ENCODE measurements around the gene ABCA1. TPM values are rescaled to one million over a fixed set of nuclear protein-coding genes. Genes with fewer than 3 reads are reported as not detected.

The ABCA1 gene
- total RNA-seq, 1 experiment from 2014 or later: 0.76 TPM

DNA sequence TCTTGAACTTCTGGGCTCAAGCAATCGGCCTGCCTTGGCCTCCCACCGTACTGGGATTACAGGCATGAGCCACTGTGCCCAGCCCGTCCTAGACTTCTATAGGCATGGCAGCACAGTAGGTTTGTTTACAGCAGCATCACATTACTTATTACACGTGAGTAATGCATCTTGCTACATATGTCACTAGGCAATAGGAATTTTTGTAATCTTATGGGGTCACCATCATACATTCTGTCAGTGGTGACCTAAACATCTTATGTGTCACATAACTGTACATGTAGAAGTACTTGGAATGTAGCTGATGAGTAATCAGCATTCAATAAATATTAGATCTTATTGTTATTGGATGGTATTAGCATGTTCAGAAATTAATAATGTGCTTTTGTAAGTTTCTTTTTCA is 22.9 kb upstream of the ABCA1 start:
- CTCF ChIA-PET: no interaction called here
- Mint-ChIP-seq H3K27me3 (ENCODE audit: unreplicated experiment) (no peaks in the 10 kb centered on the region), H3K4me3 (ENCODE audit: low read depth, unreplicated experiment) (no peak overlapping the region), H3K36me3 (ENCODE audit: insufficient read depth, unreplicated experiment) (no peaks in the 10 kb centered on the region), H3K4me1 (ENCODE audit: low read depth, unreplicated experiment) (no peaks in the 10 kb centered on the region), H3K27ac (ENCODE audit: unreplicated experiment) (no peak overlapping the region), H3K9me3 (ENCODE audit: low read depth, unreplicated experiment) (no peaks in the 10 kb centered on the region)
- intact Hi-C loops (cut with micrococcal nuclease; ENCODE audit: unreplicated experiment): no loop called here
- no peak for DNase-seq
- no TSS peak for BruUV-seq (replicated peaks)
- TF ChIP-seq, protein P1, sequence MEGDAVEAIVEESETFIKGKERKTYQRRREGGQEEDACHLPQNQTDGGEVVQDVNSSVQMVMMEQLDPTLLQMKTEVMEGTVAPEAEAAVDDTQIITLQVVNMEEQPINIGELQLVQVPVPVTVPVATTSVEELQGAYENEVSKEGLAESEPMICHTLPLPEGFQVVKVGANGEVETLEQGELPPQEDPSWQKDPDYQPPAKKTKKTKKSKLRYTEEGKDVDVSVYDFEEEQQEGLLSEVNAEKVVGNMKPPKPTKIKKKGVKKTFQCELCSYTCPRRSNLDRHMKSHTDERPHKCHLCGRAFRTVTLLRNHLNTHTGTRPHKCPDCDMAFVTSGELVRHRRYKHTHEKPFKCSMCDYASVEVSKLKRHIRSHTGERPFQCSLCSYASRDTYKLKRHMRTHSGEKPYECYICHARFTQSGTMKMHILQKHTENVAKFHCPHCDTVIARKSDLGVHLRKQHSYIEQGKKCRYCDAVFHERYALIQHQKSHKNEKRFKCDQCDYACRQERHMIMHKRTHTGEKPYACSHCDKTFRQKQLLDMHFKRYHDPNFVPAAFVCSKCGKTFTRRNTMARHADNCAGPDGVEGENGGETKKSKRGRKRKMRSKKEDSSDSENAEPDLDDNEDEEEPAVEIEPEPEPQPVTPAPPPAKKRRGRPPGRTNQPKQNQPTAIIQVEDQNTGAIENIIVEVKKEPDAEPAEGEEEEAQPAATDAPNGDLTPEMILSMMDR (IDR thresholded peaks at IDR 0.05; ENCODE audit: unreplicated experiment): no peak

DNA sequence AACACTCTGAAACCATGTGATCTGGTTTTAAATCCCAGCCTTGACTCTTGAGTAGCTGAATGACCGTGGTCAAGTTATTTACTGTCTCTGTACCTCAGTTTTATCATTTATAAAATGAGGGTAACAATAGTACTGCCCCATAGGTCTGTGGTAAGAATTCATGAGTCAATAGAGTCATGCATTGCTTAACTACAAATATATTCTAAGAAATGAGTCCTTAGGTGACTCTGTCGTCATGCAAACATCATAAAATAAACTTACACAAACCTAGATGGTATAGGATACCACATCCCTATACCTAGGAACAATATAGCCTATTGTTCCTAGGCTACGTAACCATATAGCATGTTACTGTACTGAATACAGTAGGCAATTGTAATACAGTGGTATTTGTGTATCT is 20.3 kb upstream of the ABCA1 start:
- no peaks in the 10 kb centered on the region for H3K27me3 Mint-ChIP-seq (ENCODE audit: unreplicated experiment)
- CTCF ChIA-PET: no interaction called here
- intact Hi-C loops (cut with micrococcal nuclease; ENCODE audit: unreplicated experiment): no loop called here
- no peaks in the 10 kb centered on the region for H3K36me3 Mint-ChIP-seq (ENCODE audit: insufficient read depth, unreplicated experiment)
- TF ChIP-seq, protein P1 (IDR thresholded peaks at IDR 0.05; ENCODE audit: unreplicated experiment): no peak
- no peaks in the 10 kb centered on the region for H3K4me1 Mint-ChIP-seq (ENCODE audit: low read depth, unreplicated experiment)
- BruUV-seq (replicated peaks): no TSS peak
- H3K9me3 Mint-ChIP-seq (ENCODE audit: low read depth, unreplicated experiment): no peaks in the 10 kb centered on the region
- H3K27ac Mint-ChIP-seq (ENCODE audit: unreplicated experiment): no peak overlapping the region
- H3K4me3 Mint-ChIP-seq (ENCODE audit: low read depth, unreplicated experiment): no peak overlapping the region
- no peak for DNase-seq

DNA sequence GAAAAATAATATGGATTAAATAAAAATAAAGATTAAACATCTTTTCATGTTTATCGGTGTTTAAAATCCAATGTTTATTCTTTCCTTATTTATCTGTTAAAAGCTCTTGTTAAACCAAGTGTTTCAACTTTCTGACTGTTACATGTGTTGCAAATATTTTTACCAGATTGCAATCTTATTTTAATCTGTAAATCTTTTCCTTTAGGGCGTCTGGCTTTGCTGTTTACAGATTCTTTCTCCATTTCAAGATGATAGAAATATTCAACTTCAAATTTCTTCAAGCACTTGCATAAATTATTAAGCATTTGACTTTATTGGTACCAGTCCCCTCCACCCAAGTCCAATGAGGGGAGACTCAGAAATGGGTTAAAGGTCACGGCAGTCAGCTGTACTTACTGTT is 16.9 kb upstream of the ABCA1 start:
- CTCF ChIA-PET: no interaction called here
- Mint-ChIP-seq H3K27ac (ENCODE audit: unreplicated experiment) (no peak overlapping the region), H3K4me3 (ENCODE audit: low read depth, unreplicated experiment) (no peak overlapping the region), H3K9me3 (ENCODE audit: low read depth, unreplicated experiment) (no peaks in the 10 kb centered on the region), H3K36me3 (ENCODE audit: insufficient read depth, unreplicated experiment) (no peaks in the 10 kb centered on the region), H3K27me3 (ENCODE audit: unreplicated experiment) (no peaks in the 10 kb centered on the region), H3K4me1 (ENCODE audit: low read depth, unreplicated experiment) (no peaks in the 10 kb centered on the region)
- TF ChIP-seq, protein P1 (IDR thresholded peaks at IDR 0.05; ENCODE audit: unreplicated experiment): no peak
- DNase-seq: no peak
- intact Hi-C loops (cut with micrococcal nuclease; ENCODE audit: unreplicated experiment): no loop called here
- BruUV-seq (replicated peaks): no TSS peak

DNA sequence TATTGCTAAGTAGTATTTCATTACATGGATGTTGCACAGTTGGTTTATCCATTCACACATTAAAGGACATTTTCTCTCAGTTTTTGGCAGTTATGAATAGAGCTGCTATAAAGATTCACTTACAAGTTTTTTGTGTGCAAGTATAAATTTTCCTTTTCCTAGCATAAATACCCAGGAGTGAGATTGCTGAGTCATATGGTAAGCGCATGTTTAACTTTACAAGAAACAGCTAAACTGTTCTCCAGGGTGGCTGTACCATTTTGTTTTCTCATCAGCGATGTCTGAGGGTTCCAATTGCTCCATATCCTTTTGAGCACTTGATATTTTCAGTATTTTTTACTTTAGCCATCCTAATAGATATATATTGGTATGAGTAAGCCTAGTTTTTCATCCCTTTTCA is 16.4 kb upstream of the ABCA1 start:
- no peaks in the 10 kb centered on the region for H3K36me3 Mint-ChIP-seq (ENCODE audit: insufficient read depth, unreplicated experiment)
- no peaks in the 10 kb centered on the region for H3K4me1 Mint-ChIP-seq (ENCODE audit: low read depth, unreplicated experiment)
- BruUV-seq (replicated peaks): no TSS peak
- no peaks in the 10 kb centered on the region for H3K27me3 Mint-ChIP-seq (ENCODE audit: unreplicated experiment)
- H3K9me3 Mint-ChIP-seq (ENCODE audit: low read depth, unreplicated experiment): no peaks in the 10 kb centered on the region
- intact Hi-C loops (cut with micrococcal nuclease; ENCODE audit: unreplicated experiment): no loop called here
- H3K4me3 Mint-ChIP-seq (ENCODE audit: low read depth, unreplicated experiment): no peak overlapping the region
- DNase-seq: no peak
- CTCF ChIA-PET: no interaction called here
- TF ChIP-seq, protein P1 (IDR thresholded peaks at IDR 0.05; ENCODE audit: unreplicated experiment): no peak
- no peak overlapping the region for H3K27ac Mint-ChIP-seq (ENCODE audit: unreplicated experiment)

Data from Calu3 (cell line).